AG04450 (cell line): ENCODE measurements around the gene HAT1. TPM values are rescaled to one million over a fixed set of nuclear protein-coding genes. Genes with fewer than 3 reads are reported as not detected.
"Not testable (repeated sequence)": the region's sequence is repeated elsewhere in the genome, so short reads cannot be mapped to it uniquely, and the experiment has no call there.

ENCODE experiments used
- CTCF ChIA-PET: fragments of 300-600, 350-600 bp; formaldehyde crosslinking; extraction: SDS; loops from one replicate; lab custom pipeline; 2022; ENCODE audit warnings: antibody characterized with exemption, inconsistent platforms; lab: Charles Lee
- POLR2A ChIA-PET: fragments of 350-600 bp; formaldehyde crosslinking; extraction: SDS; loops from one replicate; lab custom pipeline; 2021; ENCODE audit warnings: antibody characterized with exemption, inconsistent platforms; lab: Yijun Ruan, JAX
- DNase-seq: peaks from one replicate; pipeline ENCODE4 v3.0.0-alpha.2; 2011; ENCODE audit warnings: low read depth, low spot score
- H3K27ac ChIP-seq: one replicate; pipeline ENCODE4 v1.5.1; 2012; ENCODE audit warnings: low read depth, low read length, control low read depth
- H3K27me3 ChIP-seq: one replicate; pipeline ENCODE4 v1.6.0; 2012; ENCODE audit warnings: low read length; ENCODE audit not compliant: control insufficient read depth, insufficient read depth
- H3K4me3 ChIP-seq: 2 replicates; pipeline ENCODE4 v1.5.1; 2011; ENCODE audit warnings: mild to moderate bottlenecking, low read depth, low read length, control low read depth
- H3K9me3 ChIP-seq: 2 replicates; pipeline ENCODE4 v1.5.1; 2012; ENCODE audit warnings: low read length; ENCODE audit not compliant: control insufficient read depth, insufficient read depth
- CTCF ChIP-seq: IDR thresholded peaks from 2 replicates; pipeline ENCODE4 v1.5.1; 2011; ENCODE audit warnings: low read depth, low read length, control low read depth, inconsistent platforms
- polyA plus RNA-seq: library from polyadenylated mRNA; depleted of rRNA; stranded (reverse); fragments of >200 nt; gene quantifications from 2 replicates; pipeline ENCODE4 v1.2.3, GENCODE V29; 2011

HAT1 gene
- polyA plus RNA-seq, 1 experiment: 56.0 TPM

GRCh38 chr2:171893196-171893823, 29.0 kb upstream of the HAT1 start:
- POLR2A ChIA-PET: interaction anchor here (0.5 to 1.0 kb wide), 4 partner anchors 10 to 209 kb away, joined by 3 to 6 read pairs (median 4); no protein-coding TSS in a partner anchor
- DNase-seq: no peak
- no peak for TF ChIP-seq CTCF
- Histone ChIP-seq H3K27ac (no peak overlapping the region), H3K9me3 (no peaks in the 10 kb centered on the region; the same call in 1 of the 2 replicates), H3K4me3 (peak overlapping the region; percentile 97), H3K27me3 (no peaks in the 10 kb centered on the region)
- CTCF ChIA-PET: no interaction called here

- H3K27me3 ChIP-seq: no peaks in the 10 kb centered on the region
- H3K9me3 ChIP-seq: no peaks in the 10 kb centered on the region; the same call in 1 of the 2 replicates
- CTCF ChIA-PET: no interaction called here
- peak within 1 kb of the TSS; percentile 39 for H3K27ac ChIP-seq
- TF ChIP-seq CTCF: no peak
- DNase-seq: peak; percentile 18
- H3K4me3 ChIP-seq: peak within 1 kb of the TSS; percentile 97
- POLR2A ChIA-PET: interaction anchor here (0.5 to 1.0 kb wide), 5 partner anchors 10 to 208 kb away, joined by 3 to 6 read pairs (median 4); partner anchors contain the start of gene HAT1
Measured at GRCh38 chr2:171893824-171894611, 28.2 kb upstream of the HAT1 start, which contains the start of gene SLC25A12. SLC25A12 (minus strand) TSS chr2:171894244; CDS start chr2:171894214, 30 bp downstream.

GRCh38 chr2:171894612-171894947, 27.7 kb upstream of the HAT1 start:
- Histone ChIP-seq H3K27me3 (no peaks in the 10 kb centered on the region), H3K4me3 (peak overlapping the region; percentile 97), H3K27ac (no peak overlapping the region), H3K9me3 (peaks cover 2% of the 10 kb centered on the region; the same call in 1 of the 2 replicates)
- no peak for DNase-seq
- CTCF ChIA-PET: no interaction called here
- no peak for TF ChIP-seq CTCF
- POLR2A ChIA-PET: interaction anchor here (1.0 kb wide), 1 partner anchor 207 kb away, joined by 3 read pairs; no protein-coding TSS in a partner anchor

GRCh38 chr2:171895786-171896185, 26.5 kb upstream of the HAT1 start:
- TF ChIP-seq CTCF: no peak
- Histone ChIP-seq H3K27ac (no peak overlapping the region), H3K4me3 (no peak overlapping the region), H3K9me3 (peaks cover 4% of the 10 kb centered on the region; the same call in 1 of the 2 replicates), H3K27me3 (no peaks in the 10 kb centered on the region)
- CTCF ChIA-PET: no interaction called here
- POLR2A ChIA-PET: no interaction called here
- no peak for DNase-seq

- POLR2A ChIA-PET, H3K27me3 ChIP-seq, DNase-seq, H3K4me3 ChIP-seq, H3K27ac ChIP-seq, CTCF ChIA-PET, H3K9me3 ChIP-seq: not testable (repeated sequence)
Measured at GRCh38 chr2:171899623-171900282, 22.5 kb upstream of the HAT1 start.
